CD4-positive, alpha-beta T cell treated with Interleukin-6 for 4 hours (primary cell): ENCODE data around the gene CUBN.

Source experiments
- DNase-seq: peaks from one replicate; pipeline ENCODE4 v3.0.0-alpha.2; 2020; ENCODE audit warnings: mixed read lengths

The CUBN gene

DNA sequence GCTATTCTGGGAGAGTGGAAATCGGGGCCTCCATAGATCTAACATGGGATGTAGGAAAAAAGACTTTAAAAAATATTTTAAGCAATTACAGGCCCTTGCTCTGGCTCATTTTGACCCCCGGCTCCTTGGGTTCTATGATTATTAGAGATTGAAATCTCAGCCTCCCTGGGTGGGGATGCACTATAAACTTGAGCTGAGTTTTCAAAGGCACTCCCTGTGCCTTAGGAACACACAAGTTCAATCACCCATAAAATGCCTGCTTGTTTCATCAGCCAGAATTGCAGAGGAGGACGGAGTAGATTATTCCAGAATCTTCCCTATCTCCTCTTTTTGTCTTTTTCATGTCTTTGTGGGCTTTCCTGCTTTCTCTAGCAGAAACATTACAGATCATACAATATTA lies 145.4 kb downstream of the CUBN start:
- DNase-seq: no peak

DNA sequence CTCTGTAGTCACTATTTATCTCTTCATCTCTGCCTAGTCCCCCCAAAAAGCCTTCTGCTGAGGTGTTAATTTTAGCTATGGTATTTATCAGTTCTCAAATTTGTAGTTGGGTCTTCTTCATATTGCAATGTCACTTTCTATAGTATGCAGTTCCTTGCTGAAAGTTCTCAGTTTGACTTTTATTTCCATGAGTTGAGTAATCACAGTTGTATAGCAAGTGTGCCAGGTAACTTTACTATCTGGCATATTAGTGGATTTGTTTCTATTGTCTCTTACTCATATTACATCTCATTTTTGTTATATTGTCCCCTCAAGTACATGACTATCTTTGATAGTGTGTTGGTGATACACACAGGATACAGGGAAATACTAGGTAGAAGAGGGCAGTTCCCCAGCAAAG lies 152.8 kb downstream of the CUBN start:
- DNase-seq: no peak

GRCh38 chr10:16975188-16975587 lies 154.4 kb downstream of the CUBN start:
- DNase-seq: no peak

- no peak for DNase-seq
Observed at GRCh38 chr10:16968416-16969041, 161.1 kb downstream of the CUBN start.

- DNase-seq: no peak
Observed at GRCh38 chr10:16967866-16968415, 161.7 kb downstream of the CUBN start.

- DNase-seq: no peak
Observed at GRCh38 chr10:16966991-16967865, 162.4 kb downstream of the CUBN start.

- no peak for DNase-seq
Observed at GRCh38 chr10:16965740-16966447, 163.7 kb downstream of the CUBN start.

DNA sequence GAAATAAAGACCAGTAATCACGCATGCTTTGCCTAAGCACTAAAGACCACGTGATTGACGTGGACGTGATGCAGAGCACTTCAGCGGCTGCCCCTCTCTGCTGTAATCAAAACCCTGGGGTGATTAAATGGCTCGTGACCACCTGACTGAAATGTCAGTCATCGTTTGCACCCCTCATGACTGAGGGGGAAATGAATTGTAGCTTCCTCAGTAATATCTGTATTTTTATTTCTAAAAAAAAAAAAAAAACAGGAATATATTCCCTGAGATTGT lies 164.3 kb downstream of the CUBN start:
- no peak for DNase-seq

- no peak for DNase-seq
Observed at GRCh38 chr10:16964576-16965343, 164.9 kb downstream of the CUBN start.

DNA sequence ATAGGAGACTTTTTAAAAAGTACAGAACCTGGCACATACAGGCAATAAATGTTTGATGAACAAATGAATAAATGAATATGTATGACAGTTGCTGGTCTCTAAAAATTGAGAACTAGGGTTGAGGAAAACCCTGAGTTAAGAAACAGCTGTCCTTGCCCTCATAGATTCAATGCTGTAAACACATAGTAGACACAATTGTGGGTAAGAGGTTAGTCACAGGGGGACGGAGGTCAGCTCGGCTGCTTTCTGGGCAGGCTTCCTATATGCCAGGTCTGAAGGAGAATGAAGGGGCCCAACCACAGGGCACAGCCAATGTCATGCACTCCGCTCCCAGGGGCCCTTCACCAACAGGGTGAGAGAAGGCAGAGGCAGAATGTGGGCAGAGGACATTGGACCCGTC lies 169.1 kb downstream of the CUBN start:
- no peak for DNase-seq

DNA sequence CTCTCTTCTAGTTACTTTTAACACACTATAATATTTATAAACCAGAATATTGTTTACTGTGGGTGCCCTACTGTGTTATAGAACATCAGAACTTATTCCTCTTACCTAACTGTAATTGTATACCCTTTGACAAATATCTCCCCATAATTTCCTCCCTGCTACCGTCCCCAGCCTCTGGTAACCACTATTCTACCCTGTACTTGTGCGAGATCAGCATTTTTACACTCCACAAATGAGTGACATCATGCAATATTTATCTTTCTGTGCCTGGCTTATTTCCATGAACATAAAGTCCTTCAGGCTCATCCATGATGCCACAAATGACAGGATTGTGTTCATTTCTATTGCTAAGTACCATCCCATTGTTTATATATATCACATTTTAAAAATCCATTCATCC lies 172.6 kb downstream of the CUBN start:
- DNase-seq: no peak

- DNase-seq: no peak
Observed at GRCh38 chr10:16954280-16955030, 175.2 kb downstream of the CUBN start.

- no peak for DNase-seq
Observed at GRCh38 chr10:16953270-16953669, 176.3 kb downstream of the CUBN start.

DNA sequence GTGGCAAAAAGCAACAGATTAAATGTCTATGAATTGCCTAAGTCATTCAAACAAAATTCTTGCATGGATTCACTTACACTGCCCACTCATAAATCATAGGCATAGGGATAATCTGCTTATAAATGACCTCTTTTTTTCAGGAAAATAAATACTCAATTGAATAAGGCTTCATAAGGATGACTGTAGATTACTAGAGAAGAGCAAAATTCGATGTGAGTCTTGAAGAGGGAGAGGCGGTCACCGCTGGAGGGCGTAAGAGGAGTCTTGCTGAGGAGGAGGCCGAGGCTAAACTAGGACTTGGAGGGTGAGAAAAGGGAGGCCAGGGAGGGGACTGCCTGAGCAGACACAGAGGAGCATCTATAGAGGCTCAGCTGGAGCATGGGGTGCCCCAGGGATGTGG lies 177.0 kb downstream of the CUBN start:
- no peak for DNase-seq

GRCh38 chr10:16952080-16952479 lies 177.5 kb downstream of the CUBN start:
- DNase-seq: no peak

DNA sequence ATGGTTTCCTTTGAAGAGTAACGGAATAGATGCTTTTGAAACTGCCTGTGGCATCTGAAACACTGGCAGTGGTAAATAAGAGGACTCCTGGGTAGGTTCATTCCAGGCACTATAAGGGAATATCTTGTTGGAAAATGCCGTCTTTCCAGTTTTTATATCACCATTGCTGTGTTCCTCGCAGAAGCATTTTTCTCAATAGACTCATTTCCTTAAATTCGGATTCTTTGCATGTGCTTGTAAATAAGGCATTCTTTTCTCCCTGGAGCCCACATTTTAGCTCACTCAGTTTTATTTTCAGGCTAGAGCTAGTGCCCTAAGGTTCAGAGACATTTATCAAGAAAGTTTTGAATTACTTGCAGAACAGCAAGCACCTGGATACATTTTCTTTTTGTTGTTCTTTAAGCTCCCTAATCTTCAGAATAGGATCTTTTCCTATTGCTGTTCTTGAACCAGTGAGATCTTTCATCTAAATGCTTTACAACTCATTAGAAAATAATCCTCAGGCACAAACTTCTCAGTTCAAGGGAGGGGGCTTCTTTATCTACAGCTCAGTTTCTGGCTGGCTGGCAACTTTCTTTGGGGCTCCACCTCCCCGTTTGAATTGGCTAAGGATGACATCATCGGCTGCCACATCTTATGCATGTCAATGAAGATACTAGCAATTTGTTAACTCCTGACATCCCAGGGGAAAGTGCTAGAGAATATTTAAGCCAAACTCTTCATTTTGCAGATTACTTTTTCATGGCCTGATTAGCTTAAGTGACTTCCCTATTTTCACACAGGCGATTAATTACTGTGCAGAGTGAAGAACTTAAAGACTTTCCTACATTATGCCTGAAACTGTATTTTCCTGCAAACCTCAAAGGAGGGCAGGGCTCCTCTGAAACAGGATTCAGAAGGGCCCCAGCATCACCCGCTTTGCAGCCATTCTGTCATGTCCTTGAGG lies 178.7 kb downstream of the CUBN start:
- DNase-seq: peak; percentile 36

DNA sequence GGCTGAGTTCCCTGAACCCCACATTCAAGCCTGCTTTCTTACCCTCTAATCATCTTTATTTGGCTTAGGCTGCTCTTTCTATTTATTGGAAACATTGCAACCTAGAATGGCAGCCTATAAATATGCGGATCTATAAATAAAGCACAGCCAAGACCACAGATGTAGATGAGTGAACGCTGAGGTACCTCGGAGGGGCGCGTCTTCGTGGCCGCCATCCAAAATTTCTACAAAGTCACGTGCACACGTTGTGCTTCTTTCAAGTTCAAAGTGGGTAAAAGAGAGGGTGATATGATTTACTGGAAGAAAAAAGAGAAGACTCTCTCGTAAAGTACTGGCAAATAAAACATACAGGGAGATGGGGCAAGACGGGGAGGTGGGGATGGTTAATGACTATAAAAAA lies 179.8 kb downstream of the CUBN start:
- DNase-seq: no peak

DNA sequence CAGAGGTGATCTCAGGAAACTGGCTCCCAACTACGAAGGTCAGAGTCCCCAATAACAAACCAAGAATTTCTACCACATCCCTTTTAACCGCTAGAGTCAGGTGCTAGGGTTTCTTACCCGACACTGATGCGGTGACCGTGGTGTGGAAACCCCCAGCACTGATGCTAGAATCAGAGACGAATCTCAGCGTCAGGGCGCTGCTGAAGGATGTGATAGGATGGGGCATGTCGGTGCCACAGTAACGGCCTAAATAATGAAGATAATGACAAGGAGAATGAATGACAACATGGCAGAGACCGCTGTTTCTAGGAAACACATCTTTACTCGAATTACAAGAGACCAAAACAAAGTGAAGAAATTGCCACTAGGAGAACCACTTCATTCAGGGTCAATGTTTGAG lies 181.2 kb downstream of the CUBN start:
- DNase-seq: no peak

- DNase-seq: no peak
Observed at GRCh38 chr10:16947069-16947468, 182.5 kb downstream of the CUBN start.

GRCh38 chr10:16945593-16945992 lies 184.0 kb downstream of the CUBN start:
- no peak for DNase-seq

GRCh38 chr10:16944986-16945385 lies 184.6 kb downstream of the CUBN start:
- DNase-seq: no peak
